Stimulated activated naive B cell treated with anti-CD40 and anti-IgM and Interleukin-4, amounts not matched to agents 10 μg/mL and 1 μg/mL and 100 μg/mL, for 72 hours (primary cell): Measurements from ENCODE around the gene TNFRSF8.

Source experiments
- ATAC-seq, 2 donors: fragments of 150-1000 bp; cut with Tn5 transposase; replicated peaks; 2 replicates each; pipeline ENCODE4 v1.10.0; 2021; ENCODE audit warnings: moderate library complexity in 1 of 2
- DNase-seq: peaks from one replicate; pipeline ENCODE4 v3.0.0; 2021
- H3K27ac Mint-ChIP-seq: one replicate; pipeline ENCODE4 v1.8.0; 2022; ENCODE audit warnings: mild to moderate bottlenecking, mixed read lengths
- H3K27me3 Mint-ChIP-seq, 2 donors: one replicate each; pipeline ENCODE4 v1.8.0; 2022; ENCODE audit warnings: mixed read lengths in 2 of 2
- H3K36me3 Mint-ChIP-seq, 2 donors: one replicate each; pipeline ENCODE4 v1.8.0; 2022; ENCODE audit warnings: mixed read lengths in 2 of 2, mild to moderate bottlenecking in 1 of 2
- H3K4me1 Mint-ChIP-seq, 2 donors: one replicate each; pipeline ENCODE4 v1.8.0; 2022; ENCODE audit warnings: mixed read lengths in 2 of 2, mild to moderate bottlenecking in 1 of 2
- H3K4me3 Mint-ChIP-seq, 2 donors: one replicate each; pipeline ENCODE4 v1.8.0; 2022; ENCODE audit warnings: mild to moderate bottlenecking in 2 of 2, mixed read lengths in 2 of 2, moderate library complexity in 1 of 2
- H3K9me3 Mint-ChIP-seq, 2 donors: one replicate each; pipeline ENCODE4 v1.8.0; 2022; ENCODE audit warnings: mixed read lengths in 2 of 2, mild to moderate bottlenecking in 1 of 2

The TNFRSF8 gene

DNA sequence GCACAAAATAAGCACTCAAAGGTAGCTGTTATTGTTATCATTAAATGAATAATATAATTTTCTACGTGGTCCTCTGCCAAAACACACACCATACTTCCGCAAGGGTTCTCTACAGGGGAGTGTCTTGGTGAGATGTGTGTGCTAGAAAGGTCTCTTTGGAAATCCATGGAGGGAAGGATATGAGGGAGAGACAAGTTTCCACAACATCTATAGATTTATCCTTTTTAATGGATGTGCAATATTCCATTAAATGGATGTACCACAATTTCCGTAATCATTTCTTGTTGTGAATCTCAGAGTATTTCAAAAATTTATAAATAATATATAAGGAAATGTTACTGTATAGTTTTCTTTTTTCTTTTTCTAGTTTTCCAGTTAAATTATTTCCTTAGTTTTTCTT lies 2.6 kb upstream of the TNFRSF8 start:
- peaks cover 32 to 41% of the 10 kb centered on the region in 2 donors for H3K27me3 Mint-ChIP-seq
- H3K27ac Mint-ChIP-seq: no peak overlapping the region
- H3K4me1 Mint-ChIP-seq: peaks cover 45 to 64% of the 10 kb centered on the region in 2 donors
- H3K36me3 Mint-ChIP-seq: no peaks in the 10 kb centered on the region
- DNase-seq (no peak), ATAC-seq (no peak)
- no peak overlapping the region for H3K4me3 Mint-ChIP-seq
- peaks cover 0 to 2% of the 10 kb centered on the region in 2 donors for H3K9me3 Mint-ChIP-seq

DNA sequence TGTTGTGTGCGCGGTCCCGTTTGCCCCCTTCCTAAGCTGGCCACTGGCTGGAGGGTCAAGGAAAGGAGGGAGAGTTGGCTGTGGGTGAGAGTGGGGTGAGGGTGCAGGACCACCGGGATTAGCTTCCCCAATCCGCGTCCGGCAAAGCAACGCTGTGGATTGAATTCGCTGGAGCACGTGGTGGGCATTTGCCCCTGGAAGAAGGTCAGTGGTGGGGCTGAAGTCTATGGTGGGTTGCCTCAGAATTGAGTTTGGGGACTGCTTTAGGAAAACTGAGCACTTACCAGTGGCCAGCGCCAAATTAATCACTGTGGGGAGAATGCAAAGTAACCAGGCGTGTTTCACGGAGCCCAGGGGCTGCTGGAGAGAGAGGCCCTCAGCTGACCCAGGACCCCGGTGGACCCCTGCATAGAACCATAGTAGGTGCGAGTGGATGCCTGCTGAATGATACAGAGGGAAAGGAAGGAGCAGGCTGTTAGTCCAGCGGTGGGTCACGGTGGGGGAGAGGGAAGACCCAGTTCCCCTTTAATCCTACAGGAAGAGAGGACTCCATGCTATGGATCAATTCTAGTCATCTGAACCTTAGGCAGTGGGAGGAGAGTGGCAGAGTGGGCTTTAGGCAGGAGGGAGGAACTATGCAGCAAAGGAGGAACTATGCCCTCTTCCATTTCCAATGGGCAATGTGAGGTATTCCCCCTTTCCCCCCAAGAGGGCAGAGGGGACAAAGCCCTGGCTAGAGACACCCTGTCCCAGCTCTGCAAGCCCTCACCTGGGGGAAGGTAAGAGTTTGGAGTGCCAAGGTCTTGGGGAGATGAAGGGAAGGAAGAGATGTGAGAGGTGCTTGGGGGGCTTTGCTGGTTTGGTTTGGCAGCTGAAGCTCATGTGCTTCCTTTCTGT lies 1.2 kb downstream of the TNFRSF8 start:
- Mint-ChIP-seq H3K9me3 (peaks cover 0 to 2% of the 10 kb centered on the region in 2 donors), H3K4me1 (peaks cover 45 to 59% of the 10 kb centered on the region in 2 donors), H3K27ac (peak overlapping the region; percentile 5), H3K4me3 (peak overlapping the region; percentile 60 to 81), H3K27me3 (peaks cover 50 to 71% of the 10 kb centered on the region in 2 donors), H3K36me3 (peaks cover 0 to 4% of the 10 kb centered on the region in 2 donors)
- DNase-seq (no peak), ATAC-seq (no peak)

DNA sequence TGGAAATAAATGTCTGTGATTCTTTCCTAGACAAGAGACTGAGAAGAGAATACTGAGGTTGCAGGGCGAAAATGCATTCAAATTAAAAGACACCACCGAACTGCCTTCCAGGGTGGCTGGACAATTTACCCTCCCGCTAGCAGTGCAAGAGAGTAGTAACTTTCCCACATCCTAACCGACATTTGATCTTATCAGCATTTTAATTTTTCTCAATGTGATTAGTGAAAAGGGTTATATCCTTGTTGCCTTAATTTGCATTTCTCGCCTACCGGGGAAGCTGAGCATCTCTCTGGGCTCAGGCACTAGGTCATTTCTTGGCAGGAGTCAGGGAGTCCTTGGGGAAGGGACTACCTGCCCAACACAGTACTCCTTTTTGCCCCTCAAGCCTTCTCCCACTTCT lies 2.8 kb downstream of the TNFRSF8 start:
- Mint-ChIP-seq H3K27ac (no peak overlapping the region), H3K36me3 (peaks cover 2 to 11% of the 10 kb centered on the region in 2 donors), H3K4me3 (peak overlapping the region in 1 of 2 donors; percentile 25), H3K27me3 (peaks cover 58 to 80% of the 10 kb centered on the region in 2 donors), H3K9me3 (peaks cover 0 to 2% of the 10 kb centered on the region in 2 donors), H3K4me1 (peaks cover 46 to 57% of the 10 kb centered on the region in 2 donors)
- DNase-seq (no peak), ATAC-seq (peak in 1 of 2 donors; percentile 20)

DNA sequence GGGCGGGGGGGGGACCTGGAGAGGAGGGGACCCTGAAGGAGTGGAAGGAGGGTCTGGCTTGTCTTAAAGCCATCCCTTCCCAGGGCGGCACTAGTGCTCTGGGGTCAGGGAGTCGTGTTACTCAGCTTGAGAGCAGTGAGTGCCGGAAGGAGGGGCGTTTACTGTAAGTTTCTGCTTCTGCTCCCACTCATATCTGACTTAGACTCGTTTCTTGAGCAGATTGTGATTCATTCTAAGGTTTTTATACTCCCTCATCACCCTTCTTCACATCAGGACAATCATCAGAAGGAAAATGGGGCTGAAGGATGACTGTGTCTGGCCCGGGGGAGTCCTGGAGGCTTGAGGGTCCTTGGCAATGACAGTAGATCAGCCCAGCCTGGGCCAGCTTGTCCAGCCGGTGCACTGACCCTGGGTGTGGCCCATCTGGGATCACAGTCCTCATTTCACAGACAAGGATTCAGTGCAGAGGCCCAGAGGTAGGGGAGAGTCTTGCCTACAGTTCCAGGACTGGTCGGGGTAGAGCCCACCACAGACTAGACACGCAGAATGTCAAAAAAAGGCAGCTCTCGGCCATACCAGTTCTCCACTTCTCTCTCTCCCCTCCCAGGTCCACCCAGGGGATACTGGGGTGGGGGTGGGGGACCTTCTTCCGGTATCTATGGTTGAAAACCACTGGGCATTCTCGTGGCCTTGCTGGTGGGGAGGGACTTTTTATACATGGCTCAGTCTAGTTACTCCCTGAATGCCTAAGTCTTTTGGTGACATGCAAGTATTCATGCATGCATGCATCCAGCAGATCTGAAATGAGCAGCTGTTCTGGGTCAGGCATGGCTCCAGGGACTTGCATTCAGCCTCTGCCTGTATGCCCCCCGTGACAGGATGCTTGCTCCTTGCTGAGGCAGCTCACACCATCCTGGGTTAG lies 5.1 kb downstream of the TNFRSF8 start:
- ATAC-seq: peak; percentile 64 to 68
- H3K9me3 Mint-ChIP-seq: no peaks in the 10 kb centered on the region
- H3K4me1 Mint-ChIP-seq: peaks cover 41 to 52% of the 10 kb centered on the region in 2 donors
- H3K27me3 Mint-ChIP-seq: peaks cover 47 to 61% of the 10 kb centered on the region in 2 donors
- H3K27ac Mint-ChIP-seq: peak overlapping the region; percentile 87
- DNase-seq: no peak
- H3K4me3 Mint-ChIP-seq: peak overlapping the region; percentile 32 to 39
- peaks cover 2 to 11% of the 10 kb centered on the region in 2 donors for H3K36me3 Mint-ChIP-seq

DNA sequence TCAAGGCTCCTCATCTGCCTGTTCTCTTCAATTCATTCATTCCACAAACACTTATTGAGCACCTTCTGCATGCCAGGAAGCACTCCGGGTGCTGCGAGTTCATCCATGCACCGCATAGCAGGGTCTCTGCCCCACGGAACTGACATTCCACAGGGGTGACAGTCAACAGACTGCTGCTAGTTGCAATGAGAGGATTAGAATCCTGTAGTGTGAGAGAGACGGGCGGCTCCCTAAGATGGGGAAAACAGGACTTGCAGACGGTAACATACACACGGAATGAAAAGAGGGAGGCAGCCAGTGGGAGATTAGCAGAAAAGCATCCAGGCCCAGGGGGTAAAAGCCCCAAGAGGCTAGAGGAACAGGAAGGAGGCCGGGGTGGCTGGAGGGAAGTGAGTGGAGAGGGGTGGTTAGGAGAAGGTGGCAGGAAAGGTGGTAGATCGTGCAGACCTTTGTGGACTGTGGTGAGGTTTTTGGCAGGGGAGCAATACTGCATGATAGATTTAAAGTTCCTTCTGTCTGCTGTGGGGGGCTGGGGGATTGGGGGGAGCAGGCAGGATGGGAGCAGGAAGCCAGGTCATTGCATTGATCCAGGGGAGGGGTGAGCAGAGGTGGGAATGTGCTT lies 6.6 kb downstream of the TNFRSF8 start:
- ATAC-seq (no peak), DNase-seq (no peak)
- peaks cover 31 to 36% of the 10 kb centered on the region in 2 donors for H3K4me1 Mint-ChIP-seq
- H3K4me3 Mint-ChIP-seq: peak overlapping the region in 1 of 2 donors; percentile 14
- peak overlapping the region; percentile 48 for H3K27ac Mint-ChIP-seq
- no peaks in the 10 kb centered on the region for H3K9me3 Mint-ChIP-seq
- peaks cover 33 to 47% of the 10 kb centered on the region in 2 donors for H3K27me3 Mint-ChIP-seq
- H3K36me3 Mint-ChIP-seq: peaks cover 2 to 11% of the 10 kb centered on the region in 2 donors

DNA sequence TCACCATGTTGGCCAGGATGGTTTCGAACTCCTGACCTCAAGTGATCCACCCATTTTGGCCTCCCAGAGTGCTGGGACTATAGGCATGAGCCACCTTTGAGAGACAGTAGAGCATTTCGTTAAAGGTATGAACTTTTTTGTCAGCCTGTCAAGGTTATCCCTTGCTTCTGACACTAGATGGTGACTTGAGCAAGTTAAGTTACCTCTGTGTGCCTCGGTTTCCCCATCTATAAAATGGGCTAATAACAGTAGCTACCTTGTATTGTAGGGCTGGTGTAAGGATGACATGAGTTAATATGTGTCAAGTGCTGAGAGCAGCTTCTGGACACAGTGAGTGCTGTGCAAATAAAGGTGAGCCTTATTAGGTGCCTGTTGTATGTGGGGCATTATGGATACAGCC lies 8.8 kb downstream of the TNFRSF8 start:
- Mint-ChIP-seq H3K9me3 (no peaks in the 10 kb centered on the region), H3K27ac (no peak overlapping the region), H3K36me3 (peaks cover 2 to 18% of the 10 kb centered on the region in 2 donors), H3K4me3 (no peak overlapping the region), H3K4me1 (peaks cover 26% of the 10 kb centered on the region in 2 donors), H3K27me3 (peaks cover 30 to 49% of the 10 kb centered on the region in 2 donors)
- ATAC-seq (no peak), DNase-seq (no peak)

DNA sequence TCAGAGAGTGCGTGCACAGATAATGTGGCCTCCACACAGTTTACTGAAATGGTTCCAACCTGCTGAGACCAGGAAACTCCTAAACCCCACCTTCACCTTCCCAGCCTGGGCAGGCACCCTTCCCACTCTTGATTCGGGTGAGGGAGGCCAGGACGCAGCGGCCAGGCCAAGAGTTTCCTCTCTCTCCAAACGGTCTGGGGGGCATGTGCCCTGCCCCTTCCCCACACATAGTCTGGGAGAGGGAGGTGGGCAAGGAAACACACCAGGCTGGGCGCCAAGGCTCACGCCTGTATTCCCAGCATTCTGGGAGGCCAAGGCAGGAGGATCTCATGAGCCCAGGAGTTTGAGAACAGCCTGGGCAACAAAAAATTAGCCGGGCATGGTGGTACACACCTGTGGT lies 9.6 kb downstream of the TNFRSF8 start:
- H3K4me3 Mint-ChIP-seq: no peak overlapping the region
- no peak for DNase-seq
- no peak overlapping the region for H3K27ac Mint-ChIP-seq
- H3K9me3 Mint-ChIP-seq: peaks cover 0 to 2% of the 10 kb centered on the region in 2 donors
- ATAC-seq: no peak
- H3K36me3 Mint-ChIP-seq: peaks cover 4 to 25% of the 10 kb centered on the region in 2 donors
- H3K27me3 Mint-ChIP-seq: peaks cover 27 to 49% of the 10 kb centered on the region in 2 donors
- peaks cover 22 to 25% of the 10 kb centered on the region in 2 donors for H3K4me1 Mint-ChIP-seq

DNA sequence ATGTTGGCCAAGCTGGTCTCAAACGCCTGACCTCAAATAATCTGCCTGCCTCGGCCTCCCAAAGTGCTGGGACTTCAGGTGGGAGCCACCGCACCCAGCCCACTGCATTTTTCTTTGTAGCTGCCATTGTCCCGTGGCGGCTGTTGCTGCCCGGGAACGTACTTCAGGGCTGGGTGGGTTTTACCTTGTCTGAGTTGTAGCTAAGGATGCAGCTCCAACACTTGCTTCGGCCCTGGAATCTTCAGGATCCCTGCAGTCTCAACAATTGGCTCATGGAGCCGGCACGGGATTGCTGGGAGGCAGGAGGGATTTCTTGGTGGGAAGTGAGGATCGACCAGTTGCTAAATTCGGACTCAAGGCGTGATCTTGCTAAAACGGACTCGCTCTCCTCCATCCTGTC lies 10.7 kb downstream of the TNFRSF8 start:
- H3K27ac Mint-ChIP-seq: no peak overlapping the region
- H3K4me3 Mint-ChIP-seq: no peak overlapping the region
- ATAC-seq (no peak), DNase-seq (no peak)
- H3K36me3 Mint-ChIP-seq: peaks cover 4 to 29% of the 10 kb centered on the region in 2 donors
- H3K27me3 Mint-ChIP-seq: peaks cover 19 to 44% of the 10 kb centered on the region in 2 donors
- H3K9me3 Mint-ChIP-seq: peaks cover 0 to 2% of the 10 kb centered on the region in 2 donors
- H3K4me1 Mint-ChIP-seq: peaks cover 22 to 23% of the 10 kb centered on the region in 2 donors

DNA sequence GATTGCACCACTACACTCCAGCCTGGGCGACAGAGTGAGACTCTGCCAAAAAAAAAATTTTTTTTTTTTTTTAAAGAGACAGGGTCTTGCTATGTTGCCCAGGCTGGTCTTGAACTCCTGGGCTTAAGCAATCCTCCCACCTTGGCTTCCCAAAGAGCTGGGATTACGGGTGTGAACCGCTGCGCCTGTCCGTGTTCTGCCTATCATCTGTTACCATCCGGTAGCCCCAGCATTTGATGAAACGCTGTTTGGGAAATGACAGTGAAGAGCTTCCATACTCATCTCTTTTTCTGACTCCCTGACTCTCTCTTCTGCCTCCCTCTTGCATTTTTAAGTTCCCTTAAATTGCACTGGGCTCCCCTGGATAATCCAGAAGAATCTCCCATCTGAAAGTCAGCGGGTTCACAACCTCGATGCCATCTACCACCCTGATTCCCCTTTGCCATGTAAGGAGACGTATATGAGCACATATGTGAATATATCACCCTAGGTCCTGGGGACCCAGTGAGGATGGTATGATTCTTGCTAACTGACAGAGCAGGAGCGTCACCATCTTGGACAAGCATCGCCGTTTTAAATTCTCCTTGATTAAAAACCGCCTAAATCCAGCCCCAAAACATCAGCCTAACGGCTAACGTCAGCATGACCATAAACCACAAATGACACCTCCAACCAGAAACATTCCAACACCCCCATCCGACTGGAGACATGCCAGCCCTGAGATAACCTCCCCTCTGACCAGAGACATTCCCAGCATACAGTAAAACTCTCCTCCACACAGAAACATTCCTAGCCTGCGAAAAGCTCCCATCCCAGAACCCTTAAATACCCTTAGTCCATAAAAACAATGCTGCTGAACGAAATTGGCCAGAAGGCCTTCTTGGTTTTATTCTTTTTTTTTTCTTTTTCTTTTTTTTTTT lies 12.4 kb downstream of the TNFRSF8 start:
- Mint-ChIP-seq H3K9me3 (peaks cover 0 to 2% of the 10 kb centered on the region in 2 donors), H3K27me3 (peaks cover 10 to 30% of the 10 kb centered on the region in 2 donors), H3K36me3 (peaks cover 3 to 22% of the 10 kb centered on the region in 2 donors), H3K4me1 (peaks cover 17 to 24% of the 10 kb centered on the region in 2 donors), H3K4me3 (no peak overlapping the region), H3K27ac (peak overlapping the region; percentile 48)
- ATAC-seq (no peak), DNase-seq (no peak)

DNA sequence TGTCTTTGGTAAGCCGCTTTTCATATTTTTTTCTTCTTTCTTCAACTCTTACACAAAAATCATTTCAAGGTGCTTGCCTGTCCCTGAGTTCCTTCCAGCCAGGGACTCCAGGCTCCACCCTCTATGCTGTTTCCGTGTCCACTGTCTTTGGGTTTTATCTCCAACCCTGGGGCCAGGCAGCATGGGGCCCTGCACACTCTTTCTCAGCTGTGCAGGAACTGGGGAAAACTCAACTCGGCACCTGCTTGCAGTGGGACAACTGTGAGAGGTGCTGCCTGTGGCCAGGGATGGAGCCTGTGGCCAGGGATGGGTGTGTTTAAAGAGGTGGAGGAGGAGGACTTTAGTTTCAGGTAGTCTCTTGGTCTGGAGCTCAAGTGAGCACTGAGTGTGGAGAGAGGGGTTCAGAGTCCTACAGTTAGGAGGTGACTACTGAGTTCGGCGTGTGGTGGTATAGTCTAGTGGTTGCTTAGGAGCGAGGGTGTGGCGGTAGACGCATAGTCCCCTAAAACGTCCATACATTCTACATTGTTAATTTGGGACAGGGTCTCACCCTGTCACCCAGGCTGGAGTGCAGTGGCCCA lies 13.4 kb downstream of the TNFRSF8 start:
- Mint-ChIP-seq H3K9me3 (peaks cover 0 to 2% of the 10 kb centered on the region in 2 donors), H3K27ac (peak overlapping the region; percentile 39), H3K27me3 (peaks cover 6 to 27% of the 10 kb centered on the region in 2 donors), H3K4me1 (peaks cover 17 to 34% of the 10 kb centered on the region in 2 donors), H3K4me3 (no peak overlapping the region), H3K36me3 (peaks cover 3 to 23% of the 10 kb centered on the region in 2 donors)
- no peak for ATAC-seq
- no peak for DNase-seq

DNA sequence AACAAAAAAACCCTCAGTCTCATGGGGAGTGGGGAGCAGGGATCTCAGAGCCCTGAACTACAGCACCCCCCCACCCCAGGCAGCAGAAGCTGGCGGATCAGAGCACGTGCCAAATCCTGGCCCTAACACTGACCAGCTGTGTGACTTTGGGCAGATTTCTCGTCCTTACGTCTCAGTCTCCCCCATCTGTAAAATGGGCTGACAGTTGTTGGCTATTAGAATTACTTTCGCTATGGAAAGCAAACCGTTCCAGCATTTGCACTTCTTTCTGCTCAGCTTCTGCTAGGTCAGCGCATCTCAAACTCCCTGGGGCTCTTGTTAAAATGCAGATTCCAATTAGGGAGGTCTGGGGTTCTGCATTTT lies 15.5 kb downstream of the TNFRSF8 start:
- peak overlapping the region; percentile 90 for H3K27ac Mint-ChIP-seq
- H3K9me3 Mint-ChIP-seq: peaks cover 11 to 14% of the 10 kb centered on the region in 2 donors
- ATAC-seq: no peak
- no peak for DNase-seq
- H3K27me3 Mint-ChIP-seq: peaks cover 5 to 27% of the 10 kb centered on the region in 2 donors
- peaks cover 12 to 42% of the 10 kb centered on the region in 2 donors for H3K36me3 Mint-ChIP-seq
- no peak overlapping the region for H3K4me3 Mint-ChIP-seq
- peaks cover 24 to 45% of the 10 kb centered on the region in 2 donors for H3K4me1 Mint-ChIP-seq

DNA sequence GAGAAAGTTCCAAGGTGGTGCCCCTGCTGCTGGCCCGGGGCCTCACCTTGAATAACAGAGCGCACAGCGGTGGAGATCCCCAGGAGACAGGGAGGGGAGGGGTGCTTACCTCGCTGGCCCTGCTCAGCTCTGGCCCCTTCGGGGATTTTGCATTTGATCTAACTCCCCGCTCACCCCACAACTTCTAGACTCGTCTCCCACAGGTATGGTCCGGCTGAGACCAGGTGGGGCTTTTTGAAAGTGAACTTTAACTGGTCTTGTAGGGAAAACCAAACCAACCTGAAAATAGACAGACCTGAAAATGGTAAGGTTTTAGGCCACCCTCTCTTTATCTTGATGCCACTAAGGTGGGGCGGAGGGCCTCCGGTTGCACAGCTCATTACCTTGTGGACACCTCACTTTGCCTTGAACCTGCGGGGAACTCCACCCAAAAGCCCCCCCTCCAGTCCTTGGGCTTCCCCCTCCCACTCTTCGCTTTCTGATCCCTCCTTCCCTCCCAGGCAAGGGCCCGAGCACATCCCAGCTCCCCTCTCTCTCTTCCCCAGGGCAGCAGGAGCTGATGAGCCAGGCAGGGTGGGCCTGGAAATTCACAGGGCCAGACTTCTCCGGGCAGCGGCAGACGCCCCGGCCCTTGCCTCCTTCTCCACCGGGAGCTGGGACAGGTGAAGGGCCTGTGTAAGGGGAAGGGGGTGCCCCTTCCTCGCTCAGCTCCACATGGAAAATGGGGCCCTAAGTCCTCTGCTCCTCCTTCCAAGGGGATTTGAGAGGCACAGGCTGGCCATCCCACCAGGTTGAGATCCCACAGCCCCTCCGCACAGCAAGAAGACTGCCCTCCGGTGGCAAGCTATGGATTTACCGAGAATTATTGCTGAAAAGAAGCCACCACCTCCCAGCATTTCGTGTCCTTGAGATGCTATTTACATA lies 16.1 kb downstream of the TNFRSF8 start:
- Mint-ChIP-seq H3K36me3 (peaks cover 12 to 48% of the 10 kb centered on the region in 2 donors), H3K9me3 (peaks cover 13 to 21% of the 10 kb centered on the region in 2 donors), H3K4me3 (peak overlapping the region; percentile 34 to 51), H3K4me1 (peaks cover 27 to 45% of the 10 kb centered on the region in 2 donors), H3K27me3 (peaks cover 5 to 27% of the 10 kb centered on the region in 2 donors), H3K27ac (peak overlapping the region; percentile 90)
- ATAC-seq: peak; percentile 84 to 85
- DNase-seq: peak; percentile 72
